ENCODE data around the gene S1PR3.

S1PR3 gene

DNA sequence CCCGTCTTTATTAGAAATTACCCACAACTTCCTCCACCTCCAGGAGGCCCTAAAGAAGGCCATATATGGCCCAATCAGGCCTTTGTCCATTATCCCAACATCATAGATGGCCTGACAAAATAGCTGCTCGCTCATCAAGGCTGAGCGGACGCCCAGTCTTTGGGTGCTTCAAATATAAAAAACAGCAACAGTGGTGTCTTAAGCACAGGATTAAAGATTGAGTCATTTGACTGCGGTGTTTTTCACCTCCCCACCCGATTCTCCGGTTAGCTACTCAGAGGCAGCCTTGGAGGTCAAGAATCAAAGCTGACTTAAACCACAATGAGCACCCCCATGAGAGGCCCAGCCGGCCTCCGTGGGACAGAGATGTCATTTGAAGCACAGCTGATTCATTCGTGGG lies 18.8 kb downstream of the S1PR3 start:
- WGBS: 86% methylated on average over 10 of the region's 10 CpGs
- H3K9me3 ChIP-seq (ENCODE audit: insufficient read depth, low read depth, low read length): no peaks in the 10 kb centered on the region
- H3K36me3 ChIP-seq (ENCODE audit: insufficient read depth, low read length): no peaks in the 10 kb centered on the region; the same call in 1 of the 2 replicates
- H3K9ac ChIP-seq (ENCODE audit: low read depth, low read length): no peak overlapping the region
- peaks cover 7% of the 10 kb centered on the region for H3K4me1 ChIP-seq (ENCODE audit: insufficient read depth, low read length)
- H3K4me3 ChIP-seq (ENCODE audit: low read length): no peak overlapping the region
- H3K27ac ChIP-seq (ENCODE audit: low read depth, low read length): no peak overlapping the region
- no peaks in the 10 kb centered on the region for H3K27me3 ChIP-seq (ENCODE audit: insufficient read depth, low read length)

DNA sequence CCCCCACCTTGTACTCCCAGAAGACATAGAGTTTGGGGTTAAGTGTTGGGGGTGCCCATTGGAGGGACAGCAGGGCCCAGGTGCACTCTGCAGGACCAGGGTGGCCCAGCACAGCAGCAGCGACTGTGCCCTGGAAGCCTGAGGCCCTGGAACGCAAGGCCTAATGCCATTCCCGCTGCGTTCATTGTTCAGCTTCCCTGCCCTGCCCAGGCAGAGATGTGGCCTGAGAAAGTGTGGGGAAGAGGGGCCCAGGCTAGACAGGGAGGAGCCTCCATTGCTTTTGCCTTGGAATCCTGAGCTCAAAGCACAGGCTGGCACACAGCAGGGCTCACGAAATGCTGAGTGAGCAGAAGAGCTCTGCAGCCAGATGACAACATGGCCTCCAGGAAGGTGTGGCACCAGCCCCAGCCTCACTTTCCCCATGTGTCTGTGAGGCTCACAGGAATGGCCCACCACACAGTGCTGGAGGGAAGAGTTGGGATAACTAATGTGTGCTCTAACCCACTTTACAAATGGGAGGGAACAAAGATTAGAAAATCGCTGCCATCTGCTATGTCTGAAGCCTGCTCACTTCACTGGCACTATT lies 19.4 kb downstream of the S1PR3 start:
- H3K36me3 ChIP-seq (ENCODE audit: insufficient read depth, low read length): no peaks in the 10 kb centered on the region
- H3K27me3 ChIP-seq (ENCODE audit: insufficient read depth, low read length): no peaks in the 10 kb centered on the region
- no peaks in the 10 kb centered on the region for H3K9me3 ChIP-seq (ENCODE audit: insufficient read depth, low read depth, low read length)
- no peak overlapping the region for H3K4me3 ChIP-seq (ENCODE audit: low read length)
- H3K27ac ChIP-seq (ENCODE audit: low read depth, low read length): no peak overlapping the region
- peaks cover 7% of the 10 kb centered on the region for H3K4me1 ChIP-seq (ENCODE audit: insufficient read depth, low read length)
- no peak overlapping the region for H3K9ac ChIP-seq (ENCODE audit: low read depth, low read length)
- 93% methylated on average over 5 of the region's 6 CpGs for WGBS

DNA sequence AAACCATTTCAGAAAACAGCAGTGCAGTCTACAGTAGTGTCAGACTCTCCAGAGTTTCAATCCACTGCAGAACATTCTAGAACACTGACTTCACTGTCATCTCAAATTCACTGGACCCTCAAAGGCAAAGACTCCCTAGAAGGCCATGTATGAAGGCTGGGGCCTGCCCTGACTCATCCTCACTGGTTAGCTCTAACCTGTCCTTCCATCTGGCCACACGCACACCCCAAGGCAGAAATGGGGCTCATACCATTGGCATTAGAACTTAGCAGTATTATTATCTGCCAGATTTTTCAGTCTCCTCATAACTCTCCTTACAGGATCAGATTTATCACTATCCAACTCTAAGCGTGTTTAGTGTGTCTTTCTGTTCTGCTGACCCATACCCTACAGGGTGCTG lies 20.4 kb downstream of the S1PR3 start:
- H3K9ac ChIP-seq (ENCODE audit: low read depth, low read length): no peak overlapping the region

DNA sequence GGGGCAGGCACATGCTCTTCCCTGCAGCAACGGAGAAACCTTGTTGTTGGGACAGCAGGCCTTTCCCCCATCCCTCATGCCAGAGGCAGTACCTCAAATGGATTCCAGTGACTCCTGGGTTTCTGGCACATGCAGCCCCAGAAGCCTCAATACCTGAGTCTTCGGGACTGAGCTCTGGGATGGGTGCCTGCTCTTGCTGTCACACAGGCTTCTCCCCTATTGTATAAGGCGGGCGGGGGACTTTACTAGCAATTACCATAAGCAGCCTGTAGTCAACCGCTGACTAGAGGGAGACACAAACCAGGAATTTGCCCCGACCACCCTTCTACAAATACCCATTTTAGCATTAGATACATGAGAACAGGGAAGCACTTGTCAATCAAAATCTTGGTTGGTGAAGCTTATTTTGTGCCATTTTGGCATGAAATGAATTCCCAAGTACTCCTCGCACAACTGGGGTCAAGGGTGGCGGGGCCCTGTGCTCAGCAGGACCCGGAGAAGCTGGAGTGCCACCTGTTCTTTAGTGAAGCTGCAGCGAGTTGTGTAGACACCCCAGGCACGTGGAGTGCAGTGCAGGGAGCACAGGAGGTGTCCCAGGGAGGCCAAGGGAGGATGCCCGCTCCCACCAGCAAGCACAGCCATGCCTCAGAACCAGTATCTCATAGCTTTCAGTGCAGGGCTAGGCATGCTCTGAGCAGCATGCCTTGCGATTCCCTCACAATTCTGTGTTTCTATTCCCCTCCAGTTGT lies 21.2 kb downstream of the S1PR3 start:
- WGBS: 86% methylated on average over 13 of the region's 13 CpGs
- Histone ChIP-seq H3K36me3 (ENCODE audit: insufficient read depth, low read length) (no peaks in the 10 kb centered on the region), H3K4me3 (ENCODE audit: low read length) (no peak overlapping the region), H3K27ac (ENCODE audit: low read depth, low read length) (no peak overlapping the region), H3K9me3 (ENCODE audit: insufficient read depth, low read depth, low read length) (no peaks in the 10 kb centered on the region), H3K4me1 (ENCODE audit: insufficient read depth, low read length) (peaks cover 7% of the 10 kb centered on the region), H3K27me3 (ENCODE audit: insufficient read depth, low read length) (no peaks in the 10 kb centered on the region), H3K9ac (ENCODE audit: low read depth, low read length) (no peak overlapping the region)

More for the DNA sequence above, 20.4 kb downstream of the S1PR3 start:
- Histone ChIP-seq H3K4me3 (ENCODE audit: low read length) (no peak overlapping the region), H3K27ac (ENCODE audit: low read depth, low read length) (no peak overlapping the region), H3K27me3 (ENCODE audit: insufficient read depth, low read length) (no peaks in the 10 kb centered on the region), H3K4me1 (ENCODE audit: insufficient read depth, low read length) (peaks cover 7% of the 10 kb centered on the region), H3K9me3 (ENCODE audit: insufficient read depth, low read depth, low read length) (no peaks in the 10 kb centered on the region), H3K36me3 (ENCODE audit: insufficient read depth, low read length) (no peaks in the 10 kb centered on the region)
- WGBS: 91% methylated on average over 2 of the region's 2 CpGs

DNA sequence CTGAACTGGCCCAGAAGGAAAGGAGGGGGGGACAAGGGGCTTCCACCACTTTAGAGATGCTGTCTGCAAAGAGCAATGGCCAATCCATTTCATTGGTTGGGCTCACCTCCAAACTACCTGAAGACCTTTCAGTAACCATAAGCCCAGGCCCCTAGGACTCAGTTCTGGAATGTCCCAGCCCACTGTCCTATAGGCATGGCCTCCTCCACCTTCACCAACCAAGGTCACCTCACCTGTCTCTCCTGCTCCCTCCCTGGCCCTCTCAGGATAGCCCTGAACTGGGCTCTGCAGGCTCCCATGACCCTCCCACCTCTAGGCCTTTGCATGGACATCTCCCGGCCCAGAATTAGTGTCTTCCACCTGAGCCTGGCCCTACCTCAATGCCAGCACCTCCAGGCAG lies 22.4 kb downstream of the S1PR3 start:
- no peaks in the 10 kb centered on the region for H3K9me3 ChIP-seq (ENCODE audit: insufficient read depth, low read depth, low read length)
- H3K27me3 ChIP-seq (ENCODE audit: insufficient read depth, low read length): no peaks in the 10 kb centered on the region
- peaks cover 7% of the 10 kb centered on the region for H3K4me1 ChIP-seq (ENCODE audit: insufficient read depth, low read length)
- H3K9ac ChIP-seq (ENCODE audit: low read depth, low read length): no peak overlapping the region
- no peaks in the 10 kb centered on the region for H3K36me3 ChIP-seq (ENCODE audit: insufficient read depth, low read length)
- 92% methylated on average over 1 of the region's 1 CpG for WGBS
- no peak overlapping the region for H3K4me3 ChIP-seq (ENCODE audit: low read length)
- H3K27ac ChIP-seq (ENCODE audit: low read depth, low read length): no peak overlapping the region

DNA sequence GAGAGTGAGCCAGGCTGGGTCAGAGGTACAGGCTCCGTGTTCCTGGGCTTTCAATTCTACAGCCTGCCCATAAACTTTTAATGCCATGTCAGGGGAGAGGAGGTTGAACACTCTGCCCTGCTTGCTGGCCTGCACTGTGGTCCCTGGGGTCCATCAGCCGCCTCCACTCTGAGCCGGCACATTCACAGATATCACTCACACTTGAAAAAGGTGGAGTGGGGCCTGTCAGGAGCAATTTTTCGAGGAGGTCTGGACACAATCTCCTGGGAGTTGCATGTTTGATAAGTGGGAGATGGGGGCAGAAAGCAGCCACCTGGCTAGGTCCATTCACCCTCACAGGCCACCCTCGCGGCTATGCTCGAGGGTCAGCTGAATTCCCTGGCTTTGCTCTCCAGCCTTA lies 22.9 kb downstream of the S1PR3 start:
- 96% methylated on average over 5 of the region's 7 CpGs for WGBS
- no peak overlapping the region for H3K27ac ChIP-seq (ENCODE audit: low read depth, low read length)
- no peaks in the 10 kb centered on the region for H3K36me3 ChIP-seq (ENCODE audit: insufficient read depth, low read length)
- H3K9me3 ChIP-seq (ENCODE audit: insufficient read depth, low read depth, low read length): no peaks in the 10 kb centered on the region
- H3K4me3 ChIP-seq (ENCODE audit: low read length): no peak overlapping the region
- no peaks in the 10 kb centered on the region for H3K27me3 ChIP-seq (ENCODE audit: insufficient read depth, low read length)
- H3K9ac ChIP-seq (ENCODE audit: low read depth, low read length): no peak overlapping the region
- H3K4me1 ChIP-seq (ENCODE audit: insufficient read depth, low read length): peaks cover 7% of the 10 kb centered on the region

DNA sequence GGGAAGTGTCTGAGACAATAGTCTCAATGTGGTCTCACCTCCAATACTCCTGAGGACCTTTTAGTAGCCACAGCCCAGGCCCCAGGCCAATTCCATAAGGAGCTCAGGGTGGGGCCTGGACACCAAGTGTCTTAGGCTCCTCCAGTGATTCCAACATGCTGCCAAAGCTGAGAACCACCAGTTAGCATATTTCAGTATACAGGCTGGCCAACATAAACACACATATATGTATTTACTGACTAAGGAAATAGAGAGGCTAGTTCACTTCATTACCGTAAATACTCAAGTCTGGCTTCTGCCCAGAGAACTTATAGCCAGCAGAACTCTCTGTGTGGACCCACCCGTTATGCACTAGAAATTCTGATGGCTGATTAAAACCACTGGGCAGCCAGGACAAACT lies 24.1 kb downstream of the S1PR3 start:
- H3K36me3 ChIP-seq (ENCODE audit: insufficient read depth, low read length): no peaks in the 10 kb centered on the region
- no peaks in the 10 kb centered on the region for H3K27me3 ChIP-seq (ENCODE audit: insufficient read depth, low read length)
- H3K4me3 ChIP-seq (ENCODE audit: low read length): no peak overlapping the region
- no peak overlapping the region for H3K27ac ChIP-seq (ENCODE audit: low read depth, low read length)
- WGBS: 93% methylated on average over 2 of the region's 2 CpGs
- peaks cover 7% of the 10 kb centered on the region for H3K4me1 ChIP-seq (ENCODE audit: insufficient read depth, low read length)
- H3K9me3 ChIP-seq (ENCODE audit: insufficient read depth, low read depth, low read length): no peaks in the 10 kb centered on the region
- H3K9ac ChIP-seq (ENCODE audit: low read depth, low read length): no peak overlapping the region

DNA sequence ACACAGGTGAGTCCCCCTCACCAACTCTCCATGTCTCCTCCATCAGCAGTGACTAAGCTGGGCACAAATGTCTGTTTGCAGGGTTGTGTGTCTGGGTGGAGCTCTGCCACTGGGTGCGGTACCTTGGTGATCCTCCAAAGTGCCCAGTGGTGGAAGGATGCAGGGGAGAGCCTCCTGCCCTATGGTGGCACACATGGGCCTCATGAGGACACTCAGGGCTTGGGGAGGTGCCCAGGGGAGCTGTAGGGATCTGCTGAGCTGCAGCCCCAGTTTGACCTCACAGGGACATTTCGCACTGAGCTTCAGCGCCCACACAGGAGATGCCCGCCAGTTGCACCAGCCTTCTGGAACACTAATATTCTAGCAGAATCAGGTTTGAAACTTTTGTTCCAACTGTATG lies 29.5 kb downstream of the S1PR3 start:
- Histone ChIP-seq H3K9ac (ENCODE audit: low read depth, low read length) (no peak overlapping the region), H3K36me3 (ENCODE audit: insufficient read depth, low read length) (no peaks in the 10 kb centered on the region), H3K9me3 (ENCODE audit: insufficient read depth, low read depth, low read length) (no peaks in the 10 kb centered on the region), H3K4me3 (ENCODE audit: low read length) (no peak overlapping the region), H3K27ac (ENCODE audit: low read depth, low read length) (no peak overlapping the region), H3K4me1 (ENCODE audit: insufficient read depth, low read length) (peaks cover 7% of the 10 kb centered on the region), H3K27me3 (ENCODE audit: insufficient read depth, low read length) (no peaks in the 10 kb centered on the region)
- WGBS: 84% methylated on average over 4 of the region's 4 CpGs

DNA sequence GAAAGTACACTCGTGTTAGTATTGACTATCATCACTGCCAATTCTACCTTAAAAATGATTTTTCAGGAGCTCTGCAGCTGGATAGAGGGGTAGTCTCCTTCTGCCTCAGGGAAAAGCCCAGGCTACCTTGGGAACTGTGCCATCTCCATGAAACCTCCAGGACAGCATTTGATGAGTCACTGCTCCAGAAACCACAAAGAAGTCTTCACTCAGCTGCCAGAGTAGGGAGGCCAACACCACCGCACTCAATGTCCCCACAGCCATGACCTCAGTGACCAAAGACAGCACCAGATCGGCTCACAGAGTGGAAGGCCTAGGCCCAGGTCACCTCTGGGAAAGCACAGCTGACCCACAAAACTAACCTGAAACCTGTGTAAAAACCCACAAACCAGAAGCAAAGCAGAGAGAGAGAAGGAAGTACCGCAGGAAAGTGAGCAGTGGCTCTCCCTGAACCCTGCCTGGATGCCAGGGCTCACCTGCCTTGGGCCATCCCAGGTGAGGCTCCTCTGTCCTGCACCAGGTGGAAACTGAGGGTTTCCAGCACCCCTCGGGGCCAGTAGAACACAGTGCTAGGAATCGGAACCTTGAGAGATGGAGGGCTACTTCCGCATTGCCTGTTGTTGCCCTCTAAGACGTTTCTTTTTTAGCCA lies 30.0 kb downstream of the S1PR3 start:
- no peak overlapping the region for H3K9ac ChIP-seq (ENCODE audit: low read depth, low read length)
- no peaks in the 10 kb centered on the region for H3K9me3 ChIP-seq (ENCODE audit: insufficient read depth, low read depth, low read length)
- peaks cover 7% of the 10 kb centered on the region for H3K4me1 ChIP-seq (ENCODE audit: insufficient read depth, low read length)
- WGBS: 95% methylated on average over 8 of the region's 8 CpGs
- H3K27me3 ChIP-seq (ENCODE audit: insufficient read depth, low read length): no peaks in the 10 kb centered on the region
- H3K4me3 ChIP-seq (ENCODE audit: low read length): no peak overlapping the region
- no peak overlapping the region for H3K27ac ChIP-seq (ENCODE audit: low read depth, low read length)
- no peaks in the 10 kb centered on the region for H3K36me3 ChIP-seq (ENCODE audit: insufficient read depth, low read length)

DNA sequence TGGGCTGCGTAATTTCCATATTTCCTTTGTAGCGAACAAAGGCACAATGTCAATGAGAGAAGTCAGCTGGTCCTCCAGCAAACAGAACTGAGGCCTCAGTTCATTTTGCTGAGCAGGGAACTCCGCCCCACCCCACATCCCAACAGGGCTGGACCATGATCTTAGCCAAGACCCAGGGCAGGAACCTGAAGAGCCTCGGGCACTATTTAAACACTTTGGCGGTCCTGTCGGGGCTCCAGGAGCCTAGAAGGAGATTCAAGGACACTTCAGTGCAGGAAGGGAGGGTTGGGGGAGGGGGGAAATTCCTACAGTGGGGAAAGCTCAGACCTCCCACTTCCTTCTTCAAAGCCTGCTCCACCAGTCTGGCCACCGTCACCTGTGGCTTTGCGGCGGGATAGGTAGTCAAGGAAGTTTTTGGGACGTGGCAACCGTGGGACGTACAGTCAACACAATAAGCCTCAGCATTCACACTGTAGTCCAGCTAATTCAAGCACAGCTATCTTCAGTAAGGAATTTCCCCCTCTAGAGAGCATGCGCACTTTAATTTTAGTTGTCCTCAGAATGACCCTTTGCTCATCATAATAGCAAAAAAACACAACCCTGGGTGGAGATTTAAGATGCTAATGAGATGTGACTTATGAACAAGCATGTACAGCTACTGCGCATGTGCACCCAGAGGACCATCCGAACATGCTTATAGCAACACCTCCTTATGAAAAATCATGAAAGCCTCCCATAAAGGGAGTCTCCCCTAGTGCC lies 30.9 kb downstream of the S1PR3 start:
- Histone ChIP-seq H3K36me3 (ENCODE audit: insufficient read depth, low read length) (no peaks in the 10 kb centered on the region), H3K9me3 (ENCODE audit: insufficient read depth, low read depth, low read length) (no peaks in the 10 kb centered on the region), H3K27ac (ENCODE audit: low read depth, low read length) (no peak overlapping the region), H3K27me3 (ENCODE audit: insufficient read depth, low read length) (no peaks in the 10 kb centered on the region), H3K4me1 (ENCODE audit: insufficient read depth, low read length) (peaks cover 7% of the 10 kb centered on the region), H3K4me3 (ENCODE audit: low read length) (no peak overlapping the region), H3K9ac (ENCODE audit: low read depth, low read length) (no peak overlapping the region)
- WGBS: 83% methylated on average over 15 of the region's 15 CpGs

DNA sequence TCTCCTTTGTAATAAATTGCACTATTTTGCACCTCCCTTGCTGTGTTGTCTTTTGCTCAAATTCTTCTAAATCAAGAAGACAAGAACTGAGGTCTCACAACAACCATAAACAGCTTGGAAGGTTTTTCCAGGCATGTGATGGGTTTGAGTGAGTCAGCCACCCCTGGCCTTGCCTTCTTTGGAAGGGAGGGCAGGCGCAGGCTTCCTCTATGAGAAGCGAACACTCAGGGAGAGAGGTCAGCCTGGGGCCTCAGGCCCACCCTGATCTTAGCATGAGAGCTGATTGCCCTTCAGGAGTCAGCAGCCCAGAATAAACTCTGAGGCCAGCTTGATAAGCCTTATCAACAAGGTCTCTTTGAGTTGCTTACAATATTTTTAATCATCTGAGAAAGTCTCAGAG lies 31.6 kb downstream of the S1PR3 start:
- H3K27me3 ChIP-seq (ENCODE audit: insufficient read depth, low read length): no peaks in the 10 kb centered on the region
- H3K9ac ChIP-seq (ENCODE audit: low read depth, low read length): no peak overlapping the region
- H3K9me3 ChIP-seq (ENCODE audit: insufficient read depth, low read depth, low read length): no peaks in the 10 kb centered on the region
- 87% methylated on average over 2 of the region's 2 CpGs for WGBS
- no peak overlapping the region for H3K4me3 ChIP-seq (ENCODE audit: low read length)
- H3K27ac ChIP-seq (ENCODE audit: low read depth, low read length): no peak overlapping the region
- no peaks in the 10 kb centered on the region for H3K36me3 ChIP-seq (ENCODE audit: insufficient read depth, low read length)
- peaks cover 7% of the 10 kb centered on the region for H3K4me1 ChIP-seq (ENCODE audit: insufficient read depth, low read length)

All from HUES64 (cell line).